Uterus (tissue), 4 donors: ENCODE measurements around the gene NCAM1. TPM values are rescaled to one million over a fixed set of nuclear protein-coding genes. Genes with fewer than 3 reads are reported as not detected.

Source experiments
- DNase-seq, 2 donors: peaks; one replicate each; pipeline ENCODE4 v3.0.0-alpha.2; 2019 to 2020
- H3K27ac ChIP-seq, 2 donors: fragments of 200-600 bp; sonication (generic); 1 replicate in 1 of 2; 2 replicates in 1 of 2; pipeline ENCODE4 v1.5.1; 2016 to 2018
- H3K27me3 ChIP-seq, 2 donors: fragments of 200-600 bp; sonication (generic); one replicate each; pipeline ENCODE4 v1.5.1; 2018 to 2019; ENCODE audit warnings: control low read depth in 1 of 2
- H3K36me3 ChIP-seq, 2 donors: fragments of 200-600 bp; sonication (generic); one replicate each; pipeline ENCODE4 v1.5.1; 2019; ENCODE audit warnings: control low read depth in 1 of 2
- H3K4me1 ChIP-seq, 2 donors: fragments of 200-600 bp; sonication (generic); one replicate each; pipeline ENCODE4 v1.5.1; 2018 to 2019; ENCODE audit warnings: control low read depth in 1 of 2
- H3K4me3 ChIP-seq, 2 donors: fragments of 200-600 bp; sonication (generic); 1 replicate in 1 of 2; 2 replicates in 1 of 2; pipeline ENCODE4 v1.5.1; 2018 to 2019; ENCODE audit warnings: mild to moderate bottlenecking in 1 of 2
- H3K9me3 ChIP-seq, 2 donors: fragments of 200-600 bp; sonication (generic); one replicate each; pipeline ENCODE4 v1.5.1; 2019; ENCODE audit warnings: control low read depth in 1 of 2
- POLR2A ChIP-seq, 2 donors: fragments of 450-650 bp; IDR thresholded peaks; one replicate each; pipeline ENCODE4 v1.6.1; 2016; ENCODE audit warnings: antibody characterized with exemption in 2 of 2, mild to moderate bottlenecking in 1 of 2, moderate library complexity in 1 of 2
- intact Hi-C: fragments of 100-400 bp; cut with DNase I; formaldehyde crosslinking; loops from one replicate; pipeline ENCODE4 v1.15.1; 2023; ENCODE audit warnings: low total_unique reads
- total RNA-seq, 4 donors: library from RNA; depleted of rRNA in 3 of 4; stranded (reverse); fragments of >200 nt in 3 of 4; gene quantifications; one replicate each; pipeline versions ENCODE4 v1.1.0 to v1.2.4, GENCODE V29; 2014 to 2023
- TF ChIP-seq, protein P1 (sequence below), 4 experiments: fragments of 200-600 bp in 2 of 4; fragments of 450-650 bp in 2 of 4; sonication (generic) in 2 of 4; IDR thresholded peaks; one replicate each; pipeline ENCODE4 v1.5.1; 2016 to 2019; ENCODE audit warnings: antibody characterized with exemption in 4 of 4, mild to moderate bottlenecking in 2 of 4, moderate library complexity in 1 of 4
- donor health status: DM: yes; HTN: yes; CAD: no.

Gene NCAM1
- total RNA-seq, 4 donors from 2014 or later = 54.4 to 210 (median 171) TPM

DNA sequence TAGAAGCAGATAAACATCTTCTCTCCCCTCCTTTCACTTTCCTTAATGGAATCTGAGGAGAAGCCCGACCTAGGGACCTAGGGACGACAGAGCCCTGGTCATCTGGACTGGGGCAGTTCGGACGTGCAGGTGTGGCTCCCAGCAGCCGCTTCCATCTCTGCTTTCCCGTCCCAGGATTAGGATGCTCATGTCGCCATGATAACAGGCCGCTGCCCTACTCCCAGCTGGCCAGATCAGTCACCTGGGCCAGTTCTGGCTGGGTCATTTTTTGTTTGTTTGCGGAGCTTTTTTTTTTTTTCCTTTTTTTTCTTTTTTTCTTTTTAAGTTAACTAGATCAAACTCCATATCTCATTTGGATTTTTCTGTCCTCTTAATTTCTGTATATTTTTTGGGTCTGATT, 186.9 kb downstream of the NCAM1 start:
- Histone ChIP-seq H3K36me3 (no peaks in the 10 kb centered on the region), H3K27me3 (no peaks in the 10 kb centered on the region), H3K27ac (no peak overlapping the region), H3K9me3 (no peaks in the 10 kb centered on the region), H3K4me1 (no peaks in the 10 kb centered on the region), H3K4me3 (no peak overlapping the region)
- no peak for DNase-seq
- no peak for TF ChIP-seq POLR2A (IDR thresholded peaks at IDR 0.05)
- TF ChIP-seq, protein P1, sequence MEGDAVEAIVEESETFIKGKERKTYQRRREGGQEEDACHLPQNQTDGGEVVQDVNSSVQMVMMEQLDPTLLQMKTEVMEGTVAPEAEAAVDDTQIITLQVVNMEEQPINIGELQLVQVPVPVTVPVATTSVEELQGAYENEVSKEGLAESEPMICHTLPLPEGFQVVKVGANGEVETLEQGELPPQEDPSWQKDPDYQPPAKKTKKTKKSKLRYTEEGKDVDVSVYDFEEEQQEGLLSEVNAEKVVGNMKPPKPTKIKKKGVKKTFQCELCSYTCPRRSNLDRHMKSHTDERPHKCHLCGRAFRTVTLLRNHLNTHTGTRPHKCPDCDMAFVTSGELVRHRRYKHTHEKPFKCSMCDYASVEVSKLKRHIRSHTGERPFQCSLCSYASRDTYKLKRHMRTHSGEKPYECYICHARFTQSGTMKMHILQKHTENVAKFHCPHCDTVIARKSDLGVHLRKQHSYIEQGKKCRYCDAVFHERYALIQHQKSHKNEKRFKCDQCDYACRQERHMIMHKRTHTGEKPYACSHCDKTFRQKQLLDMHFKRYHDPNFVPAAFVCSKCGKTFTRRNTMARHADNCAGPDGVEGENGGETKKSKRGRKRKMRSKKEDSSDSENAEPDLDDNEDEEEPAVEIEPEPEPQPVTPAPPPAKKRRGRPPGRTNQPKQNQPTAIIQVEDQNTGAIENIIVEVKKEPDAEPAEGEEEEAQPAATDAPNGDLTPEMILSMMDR (IDR thresholded peaks at IDR 0.05) = no peak
- intact Hi-C loops = no loop called here

- no peak for DNase-seq
- Histone ChIP-seq H3K27ac (no peak overlapping the region), H3K4me1 (no peaks in the 10 kb centered on the region), H3K27me3 (no peaks in the 10 kb centered on the region), H3K9me3 (no peaks in the 10 kb centered on the region), H3K4me3 (no peak overlapping the region), H3K36me3 (no peaks in the 10 kb centered on the region)
- no peak for TF ChIP-seq POLR2A (IDR thresholded peaks at IDR 0.05)
- TF ChIP-seq, protein P1 (IDR thresholded peaks at IDR 0.05) = no peak
- intact Hi-C loops = no loop called here
These were observed 187.4 kb downstream of the NCAM1 start for GRCh38 chr11:113148652-113149051.

GRCh38 chr11:113151521-113151920, 190.3 kb downstream of the NCAM1 start:
- TF ChIP-seq POLR2A (IDR thresholded peaks at IDR 0.05) = no peak
- TF ChIP-seq, protein P1 (IDR thresholded peaks at IDR 0.05) = no peak
- Histone ChIP-seq H3K4me1 (no peaks in the 10 kb centered on the region), H3K4me3 (no peak overlapping the region), H3K9me3 (no peaks in the 10 kb centered on the region), H3K36me3 (no peaks in the 10 kb centered on the region), H3K27me3 (no peaks in the 10 kb centered on the region), H3K27ac (no peak overlapping the region)
- intact Hi-C loops = no loop called here
- no peak for DNase-seq

DNA sequence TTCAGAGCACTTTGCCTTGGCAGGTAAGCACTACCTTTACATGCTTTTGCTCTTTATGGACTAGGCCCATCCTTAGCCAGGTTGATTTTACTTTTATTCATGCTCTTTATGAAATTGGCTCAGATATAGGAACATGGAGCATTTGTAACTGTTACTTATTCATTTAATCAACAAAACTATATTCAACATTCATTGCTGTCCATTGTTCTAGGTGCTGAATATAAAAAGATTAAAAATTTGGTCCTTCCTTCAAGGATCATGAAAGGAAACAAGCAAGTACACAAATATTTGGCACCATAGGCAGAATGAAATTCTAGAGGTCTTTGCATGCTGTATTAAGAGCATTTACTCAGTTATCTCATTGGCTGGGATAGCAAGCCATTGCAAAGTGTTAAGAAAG, 191.3 kb downstream of the NCAM1 start:
- TF ChIP-seq, protein P1 (IDR thresholded peaks at IDR 0.05) = no peak
- TF ChIP-seq POLR2A (IDR thresholded peaks at IDR 0.05) = no peak
- H3K9me3 ChIP-seq = no peaks in the 10 kb centered on the region
- DNase-seq = no peak
- H3K36me3 ChIP-seq = no peaks in the 10 kb centered on the region
- no peaks in the 10 kb centered on the region for H3K27me3 ChIP-seq
- H3K27ac ChIP-seq = no peak overlapping the region
- no peaks in the 10 kb centered on the region for H3K4me1 ChIP-seq
- intact Hi-C loops = no loop called here
- H3K4me3 ChIP-seq = no peak overlapping the region

GRCh38 chr11:113153847-113154246, 192.6 kb downstream of the NCAM1 start:
- Histone ChIP-seq H3K4me1 (no peaks in the 10 kb centered on the region), H3K4me3 (no peak overlapping the region), H3K27me3 (no peaks in the 10 kb centered on the region), H3K9me3 (no peaks in the 10 kb centered on the region), H3K27ac (no peak overlapping the region), H3K36me3 (no peaks in the 10 kb centered on the region)
- TF ChIP-seq POLR2A (IDR thresholded peaks at IDR 0.05) = no peak
- DNase-seq = no peak
- intact Hi-C loops = no loop called here
